Measurements from ENCODE around the gene PACRG. TPM values are rescaled to one million over a fixed set of nuclear protein-coding genes. Genes with fewer than 3 reads are reported as not detected.
"Not testable (repeated sequence)": the region's sequence is repeated elsewhere in the genome, so short reads cannot be mapped to it uniquely, and the experiment has no call there.

The PACRG gene
- polyA plus RNA-seq, 1 donor (not counting 4 experiments of a cell fraction or from before 2014, with no cell fraction given) = 0.31 TPM

DNA sequence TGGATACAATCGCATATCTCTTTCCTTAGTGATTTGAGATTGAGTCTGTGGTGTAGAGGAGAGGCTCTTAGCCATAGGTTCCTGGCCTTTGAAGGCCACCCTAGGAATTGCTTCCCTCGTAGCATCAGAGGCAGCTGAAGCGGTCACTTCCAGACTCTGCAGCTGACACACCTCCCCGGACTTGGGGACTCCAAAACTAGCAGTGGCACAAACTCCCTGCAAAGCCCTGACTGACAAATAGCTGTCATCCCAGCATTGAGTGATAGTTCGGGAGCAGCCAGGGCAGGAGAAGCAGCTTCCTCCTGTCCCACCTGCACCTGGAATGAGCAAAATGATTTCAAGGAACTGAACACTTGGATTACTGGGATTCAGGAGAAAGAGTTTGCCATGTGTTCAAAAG is 586.2 kb downstream of the PACRG start:
- Histone ChIP-seq H3K4me3 (ENCODE audit: control insufficient read depth in 2 of 3, extremely low read depth in 1 of 3, insufficient read depth in 2 of 3, low read depth in 1 of 3, low read length in 3 of 3) (no peak overlapping the region), H3K4me2 (ENCODE audit: control insufficient read depth, extremely low read depth, insufficient read depth, low read depth, low read length) (no peak overlapping the region), H3K27me3 (ENCODE audit: control insufficient read depth, extremely low read depth, insufficient read depth, low read length) (no peaks in the 10 kb centered on the region), H2AFZ (ENCODE audit: control insufficient read depth, low read length) (no peak overlapping the region), H3K27ac (ENCODE audit: control insufficient read depth, insufficient read depth, low read length) (no peak overlapping the region), H3K79me2 (ENCODE audit: control insufficient read depth, insufficient read depth, low read length) (no peaks in the 10 kb centered on the region), H3K9ac (ENCODE audit: control insufficient read depth, extremely low read depth, insufficient read depth, low read length) (no peak overlapping the region), H3K9me3 (ENCODE audit: control insufficient read depth, low read depth, low read length) (no peaks in the 10 kb centered on the region), H3K36me3 (ENCODE audit: control insufficient read depth in 2 of 2, extremely low read depth in 1 of 2, insufficient read depth in 2 of 2, low read length in 2 of 2) (no peaks in the 10 kb centered on the region), H4K20me1 (ENCODE audit: control insufficient read depth, extremely low read depth, insufficient read depth, low read length) (no peaks in the 10 kb centered on the region), H3K4me1 (ENCODE audit: control insufficient read depth, extremely low read depth, insufficient read depth, low read length) (peaks cover 24% of the 10 kb centered on the region), H3K9me1 (ENCODE audit: control insufficient read depth, extremely low read depth, insufficient read depth, low read length) (no peaks in the 10 kb centered on the region)
- FAIRE-seq = no peak
- no peak for TF ChIP-seq EZH2 (IDR thresholded peaks at IDR 0.05; ENCODE audit: low read length)
- TF ChIP-seq, protein P1, sequence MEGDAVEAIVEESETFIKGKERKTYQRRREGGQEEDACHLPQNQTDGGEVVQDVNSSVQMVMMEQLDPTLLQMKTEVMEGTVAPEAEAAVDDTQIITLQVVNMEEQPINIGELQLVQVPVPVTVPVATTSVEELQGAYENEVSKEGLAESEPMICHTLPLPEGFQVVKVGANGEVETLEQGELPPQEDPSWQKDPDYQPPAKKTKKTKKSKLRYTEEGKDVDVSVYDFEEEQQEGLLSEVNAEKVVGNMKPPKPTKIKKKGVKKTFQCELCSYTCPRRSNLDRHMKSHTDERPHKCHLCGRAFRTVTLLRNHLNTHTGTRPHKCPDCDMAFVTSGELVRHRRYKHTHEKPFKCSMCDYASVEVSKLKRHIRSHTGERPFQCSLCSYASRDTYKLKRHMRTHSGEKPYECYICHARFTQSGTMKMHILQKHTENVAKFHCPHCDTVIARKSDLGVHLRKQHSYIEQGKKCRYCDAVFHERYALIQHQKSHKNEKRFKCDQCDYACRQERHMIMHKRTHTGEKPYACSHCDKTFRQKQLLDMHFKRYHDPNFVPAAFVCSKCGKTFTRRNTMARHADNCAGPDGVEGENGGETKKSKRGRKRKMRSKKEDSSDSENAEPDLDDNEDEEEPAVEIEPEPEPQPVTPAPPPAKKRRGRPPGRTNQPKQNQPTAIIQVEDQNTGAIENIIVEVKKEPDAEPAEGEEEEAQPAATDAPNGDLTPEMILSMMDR (optimal IDR thresholded peaks at IDR 0.05 in 1 of 3, IDR thresholded peaks at IDR 0.05 in 1 of 3, conservative IDR thresholded peaks at IDR 0.05 in 1 of 3; ENCODE audit: extremely low read depth in 1 of 3, insufficient read depth in 2 of 3, low read length in 3 of 3) = no peak
- no peak for DNase-seq (ENCODE audit: low read depth, low spot score)
- dilution Hi-C loops (cut with MboI; ENCODE audit: extremely low pct_ligation_motif_present, low sequenced_read_pairs) = no loop called here

DNA sequence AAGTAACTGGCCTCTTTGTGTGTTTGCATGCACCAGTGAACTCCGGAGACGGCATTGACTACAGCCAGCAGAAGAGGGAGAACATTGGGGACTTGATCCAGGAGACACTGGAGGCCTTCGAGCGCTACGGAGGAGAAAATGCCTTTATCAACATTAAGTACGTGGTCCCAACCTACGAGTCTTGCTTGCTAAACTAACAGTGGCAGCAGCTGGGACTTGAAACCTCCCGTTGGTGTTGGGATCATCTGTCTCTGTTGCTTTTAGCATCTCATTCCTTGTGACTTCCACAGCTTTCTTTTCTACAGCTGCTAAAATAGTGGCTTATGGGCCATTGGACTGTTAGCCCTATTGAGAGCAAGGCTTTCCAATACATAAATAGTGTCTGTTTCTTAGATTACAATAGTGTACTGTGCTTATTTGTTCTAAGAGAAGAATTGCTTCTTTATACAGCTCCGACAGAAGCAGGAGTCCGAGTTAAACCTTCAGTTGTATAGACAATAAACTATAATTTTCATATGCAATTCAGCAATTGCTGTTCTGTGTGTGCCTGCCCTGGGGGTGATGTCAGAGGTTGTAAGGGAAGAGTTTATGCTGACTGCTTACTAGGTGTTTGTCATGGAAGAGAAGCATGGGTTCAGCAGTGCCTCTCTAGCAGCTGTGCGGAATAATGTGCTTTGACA is 587.2 kb downstream of the PACRG start:
- H3K79me2 ChIP-seq (ENCODE audit: control insufficient read depth, insufficient read depth, low read length) = no peaks in the 10 kb centered on the region
- H3K9me1 ChIP-seq (ENCODE audit: control insufficient read depth, extremely low read depth, insufficient read depth, low read length) = no peaks in the 10 kb centered on the region
- DNase-seq (ENCODE audit: low read depth, low spot score) (no peak), FAIRE-seq (no peak)
- H3K27me3 ChIP-seq (ENCODE audit: control insufficient read depth, extremely low read depth, insufficient read depth, low read length) = no peaks in the 10 kb centered on the region
- H3K4me1 ChIP-seq (ENCODE audit: control insufficient read depth, extremely low read depth, insufficient read depth, low read length) = peaks cover 15% of the 10 kb centered on the region
- no peak overlapping the region for H3K4me3 ChIP-seq (ENCODE audit: control insufficient read depth in 2 of 3, extremely low read depth in 1 of 3, insufficient read depth in 2 of 3, low read depth in 1 of 3, low read length in 3 of 3)
- TF ChIP-seq EZH2 (IDR thresholded peaks at IDR 0.05; ENCODE audit: low read length) = no peak
- TF ChIP-seq, protein P1 (optimal IDR thresholded peaks at IDR 0.05 in 1 of 3, IDR thresholded peaks at IDR 0.05 in 1 of 3, conservative IDR thresholded peaks at IDR 0.05 in 1 of 3; ENCODE audit: extremely low read depth in 1 of 3, insufficient read depth in 2 of 3, low read length in 3 of 3) = no peak
- H3K4me2 ChIP-seq (ENCODE audit: control insufficient read depth, extremely low read depth, insufficient read depth, low read depth, low read length) = no peak overlapping the region
- no peak overlapping the region for H3K27ac ChIP-seq (ENCODE audit: control insufficient read depth, insufficient read depth, low read length)
- H3K36me3 ChIP-seq (ENCODE audit: control insufficient read depth in 2 of 2, extremely low read depth in 1 of 2, insufficient read depth in 2 of 2, low read length in 2 of 2) = no peaks in the 10 kb centered on the region
- no peak overlapping the region for H3K9ac ChIP-seq (ENCODE audit: control insufficient read depth, extremely low read depth, insufficient read depth, low read length)
- no peaks in the 10 kb centered on the region for H3K9me3 ChIP-seq (ENCODE audit: control insufficient read depth, low read depth, low read length)
- no peaks in the 10 kb centered on the region for H4K20me1 ChIP-seq (ENCODE audit: control insufficient read depth, extremely low read depth, insufficient read depth, low read length)
- dilution Hi-C loops (cut with MboI; ENCODE audit: extremely low pct_ligation_motif_present, low sequenced_read_pairs) = no loop called here
- H2AFZ ChIP-seq (ENCODE audit: control insufficient read depth, low read length) = no peak overlapping the region

DNA sequence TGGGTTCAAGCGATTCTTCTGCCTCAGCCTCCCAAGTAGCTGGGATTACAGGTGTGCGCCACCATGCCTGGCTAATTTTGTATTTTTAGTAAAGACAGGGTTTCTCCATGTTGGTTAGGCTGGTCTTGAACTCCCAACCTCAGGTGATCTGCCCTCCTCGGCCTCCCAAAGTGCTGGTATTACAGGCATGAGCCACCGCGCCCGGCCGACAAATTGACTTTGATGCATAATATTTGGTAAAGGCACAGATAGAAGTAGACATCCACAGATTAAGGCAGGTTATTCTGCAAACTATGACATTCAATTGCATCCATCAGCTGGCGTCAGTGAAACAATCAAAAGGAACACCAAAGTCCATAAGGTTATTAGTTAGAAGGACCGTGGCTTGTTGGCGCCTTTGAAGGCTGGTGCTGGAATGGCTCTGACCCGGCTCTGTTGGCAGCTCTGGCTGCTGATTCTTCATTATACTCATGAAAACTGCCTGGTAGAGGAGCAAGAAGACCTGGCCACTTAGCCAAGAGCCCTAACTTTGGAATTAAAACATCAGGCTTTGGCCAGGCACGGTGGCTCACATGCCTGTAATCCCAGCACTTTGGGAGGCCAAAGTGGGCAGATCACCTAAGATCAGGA is 589.2 kb downstream of the PACRG start:
- DNase-seq (ENCODE audit: low read depth, low spot score); dilution Hi-C loops (cut with MboI; ENCODE audit: extremely low pct_ligation_motif_present, low sequenced_read_pairs); H3K9ac ChIP-seq (ENCODE audit: control insufficient read depth, extremely low read depth, insufficient read depth, low read length); H3K4me2 ChIP-seq (ENCODE audit: control insufficient read depth, extremely low read depth, insufficient read depth, low read depth, low read length); H3K9me3 ChIP-seq (ENCODE audit: control insufficient read depth, low read depth, low read length); H3K4me3 ChIP-seq (ENCODE audit: control insufficient read depth in 2 of 3, extremely low read depth in 1 of 3, insufficient read depth in 2 of 3, low read depth in 1 of 3, low read length in 3 of 3); H4K20me1 ChIP-seq (ENCODE audit: control insufficient read depth, extremely low read depth, insufficient read depth, low read length); H3K36me3 ChIP-seq (ENCODE audit: control insufficient read depth in 2 of 2, extremely low read depth in 1 of 2, insufficient read depth in 2 of 2, low read length in 2 of 2); H2AFZ ChIP-seq (ENCODE audit: control insufficient read depth, low read length); H3K4me1 ChIP-seq (ENCODE audit: control insufficient read depth, extremely low read depth, insufficient read depth, low read length); H3K79me2 ChIP-seq (ENCODE audit: control insufficient read depth, insufficient read depth, low read length); H3K9me1 ChIP-seq (ENCODE audit: control insufficient read depth, extremely low read depth, insufficient read depth, low read length); H3K27ac ChIP-seq (ENCODE audit: control insufficient read depth, insufficient read depth, low read length); H3K27me3 ChIP-seq (ENCODE audit: control insufficient read depth, extremely low read depth, insufficient read depth, low read length); FAIRE-seq: not testable (repeated sequence)
